OCI-LY3 (cell line): ENCODE measurements around the gene NPTX1.

ENCODE experiments used
- CTCF ChIP-seq: fragments of 200-600, 300-600 bp; sonication (generic); IDR thresholded peaks from 2 replicates; pipeline ENCODE4 v1.5.1; 2014; ENCODE audit warnings: antibody characterized with exemption, low read length, low read depth
- EZH2phosphoT487 ChIP-seq: fragments of 200-600 bp; shearing (Covaris generic); IDR thresholded peaks from 2 replicates; pipeline ENCODE4 v1.6.1; 2018; ENCODE audit warnings: antibody characterized with exemption, mixed run types, low read depth

GRCh38 chr17:80433916-80434666, 42.3 kb downstream of the NPTX1 start:
- TF ChIP-seq CTCF (no peak), EZH2phosphoT487 (no peak)
